Neural progenitor cell (in vitro differentiated cells): ENCODE measurements around the gene EPHA5. TPM values are rescaled to one million over a fixed set of nuclear protein-coding genes. Genes with fewer than 3 reads are reported as not detected.

Experiments
- DNase-seq: peaks from one replicate; pipeline ENCODE4 v3.0.0-alpha.2; 2016; ENCODE audit warnings: low spot score
- H2AFZ ChIP-seq: fragments of 200-600 bp; sonication (generic); replicated peaks from 2 replicates; pipeline ENCODE4 v1.6.1; 2016; ENCODE audit warnings: antibody characterized with exemption
- H3F3A ChIP-seq: fragments of 200-600 bp; sonication (generic); 2 replicates; pipeline ENCODE4 v1.6.1; 2016; ENCODE audit warnings: antibody characterized with exemption, low read depth
- H3K27ac ChIP-seq: fragments of 200-600 bp; sonication (generic); 2 replicates; pipeline ENCODE4 v1.5.1; 2016; ENCODE audit warnings: mild to moderate bottlenecking
- H3K27me3 ChIP-seq: fragments of 200-600 bp; sonication (generic); 2 replicates; pipeline ENCODE4 v1.6.1; 2016; ENCODE audit warnings: mild to moderate bottlenecking, moderate library complexity
- H3K36me3 ChIP-seq: fragments of 200-600 bp; sonication (generic); 2 replicates; pipeline ENCODE4 v1.5.1; 2016
- H3K4me1 ChIP-seq: fragments of 200-600 bp; sonication (generic); 2 replicates; pipeline ENCODE4 v1.6.1; 2016; ENCODE audit warnings: mixed run types
- H3K4me2 ChIP-seq: fragments of 200-600 bp; sonication (generic); 2 replicates; pipeline ENCODE4 v1.6.1; 2016
- H3K4me3 ChIP-seq: fragments of 200-600 bp; sonication (generic); 2 replicates; pipeline ENCODE4 v1.5.1; 2016
- H3K79me2 ChIP-seq: fragments of 200-600 bp; sonication (generic); 2 replicates; pipeline ENCODE4 v1.6.1; 2016; ENCODE audit warnings: low read depth
- H3K9ac ChIP-seq: fragments of 200-600 bp; sonication (generic); 2 replicates; pipeline ENCODE4 v1.6.1; 2016
- H3K9me3 ChIP-seq: fragments of 200-600 bp; sonication (generic); 2 replicates; pipeline ENCODE4 v1.5.1; 2016; ENCODE audit warnings: low read depth
- H4K20me1 ChIP-seq: fragments of 200-600 bp; sonication (generic); 2 replicates; pipeline ENCODE4 v1.6.1; 2016; ENCODE audit warnings: low read depth
- H3K27ac Mint-ChIP-seq: 3 replicates; pipeline ENCODE4 v1.8.0; 2021; ENCODE audit warnings: mixed read lengths
- H3K27me3 Mint-ChIP-seq: 2 replicates; pipeline ENCODE4 v1.8.0; 2022; ENCODE audit warnings: low read depth, mild to moderate bottlenecking, inconsistent platforms, moderate library complexity, mixed read lengths; ENCODE audit not compliant: insufficient read depth
- H3K36me3 Mint-ChIP-seq: 3 replicates; pipeline ENCODE4 v1.8.0; 2021; ENCODE audit warnings: mixed read lengths
- H3K4me1 Mint-ChIP-seq: 3 replicates; pipeline ENCODE4 v1.8.0; 2021; ENCODE audit warnings: mixed read lengths
- H3K4me3 Mint-ChIP-seq: 3 replicates; pipeline ENCODE4 v1.8.0; 2021; ENCODE audit warnings: mild to moderate bottlenecking, moderate library complexity, mixed read lengths
- H3K9me3 Mint-ChIP-seq: 3 replicates; pipeline ENCODE4 v1.8.0; 2020; ENCODE audit warnings: mixed read lengths
- EZH2 ChIP-seq: fragments of 200-600 bp; sonication (generic); IDR thresholded peaks from 2 replicates; pipeline ENCODE4 v1.6.1; 2017; ENCODE audit warnings: antibody characterized with exemption, mild to moderate bottlenecking, moderate library complexity
- EZH2phosphoT487 ChIP-seq: fragments of 200-600 bp; sonication (generic); IDR thresholded peaks from 2 replicates; pipeline ENCODE4 v1.6.1; 2017; ENCODE audit warnings: antibody characterized with exemption
- total RNA-seq: library from RNA; depleted of rRNA; stranded (reverse); fragments of >200 nt; gene quantifications from 2 replicates; pipeline ENCODE4 v1.2.3, GENCODE V29; 2015; ENCODE audit warnings: low replicate concordance
- TF ChIP-seq, protein P1 (sequence below): fragments of 200-600 bp; sonication (generic); IDR thresholded peaks from 2 replicates; pipeline ENCODE4 v1.5.1; 2017; ENCODE audit warnings: antibody characterized with exemption, mild to moderate bottlenecking

EPHA5 gene
- total RNA-seq, 1 donor from 2014 or later = not detected

DNA sequence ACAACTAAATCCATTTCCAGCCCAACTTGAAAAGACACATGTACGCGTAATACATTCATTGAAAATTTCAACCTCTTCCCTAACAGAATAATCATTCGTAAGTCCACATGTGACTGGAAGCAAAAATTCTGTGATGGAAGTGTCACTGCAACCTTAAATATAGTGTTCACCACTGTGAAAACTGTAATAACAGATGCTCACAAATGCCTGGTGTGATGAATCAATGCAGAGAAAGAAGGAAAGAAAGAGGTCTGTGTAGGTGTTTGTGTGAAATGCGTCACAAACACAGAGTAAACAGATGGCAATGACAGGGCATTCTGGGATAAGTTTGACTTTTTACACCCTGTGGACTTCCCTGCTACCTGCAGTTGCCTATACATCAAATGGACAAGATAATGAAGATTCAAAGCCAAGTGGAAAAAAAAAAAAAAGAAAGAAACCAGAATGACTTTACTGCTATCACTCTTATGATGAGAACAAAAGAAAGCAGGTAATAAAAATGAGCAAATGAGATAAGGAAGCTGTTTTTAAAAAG, 123.3 kb downstream of the EPHA5 start:
- TF ChIP-seq EZH2phosphoT487 = no peak
- no peak for TF ChIP-seq EZH2
- TF ChIP-seq, protein P1, sequence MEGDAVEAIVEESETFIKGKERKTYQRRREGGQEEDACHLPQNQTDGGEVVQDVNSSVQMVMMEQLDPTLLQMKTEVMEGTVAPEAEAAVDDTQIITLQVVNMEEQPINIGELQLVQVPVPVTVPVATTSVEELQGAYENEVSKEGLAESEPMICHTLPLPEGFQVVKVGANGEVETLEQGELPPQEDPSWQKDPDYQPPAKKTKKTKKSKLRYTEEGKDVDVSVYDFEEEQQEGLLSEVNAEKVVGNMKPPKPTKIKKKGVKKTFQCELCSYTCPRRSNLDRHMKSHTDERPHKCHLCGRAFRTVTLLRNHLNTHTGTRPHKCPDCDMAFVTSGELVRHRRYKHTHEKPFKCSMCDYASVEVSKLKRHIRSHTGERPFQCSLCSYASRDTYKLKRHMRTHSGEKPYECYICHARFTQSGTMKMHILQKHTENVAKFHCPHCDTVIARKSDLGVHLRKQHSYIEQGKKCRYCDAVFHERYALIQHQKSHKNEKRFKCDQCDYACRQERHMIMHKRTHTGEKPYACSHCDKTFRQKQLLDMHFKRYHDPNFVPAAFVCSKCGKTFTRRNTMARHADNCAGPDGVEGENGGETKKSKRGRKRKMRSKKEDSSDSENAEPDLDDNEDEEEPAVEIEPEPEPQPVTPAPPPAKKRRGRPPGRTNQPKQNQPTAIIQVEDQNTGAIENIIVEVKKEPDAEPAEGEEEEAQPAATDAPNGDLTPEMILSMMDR = no peak
- H3K27me3 Mint-ChIP-seq = peaks cover 9% of the 10 kb centered on the region

DNA sequence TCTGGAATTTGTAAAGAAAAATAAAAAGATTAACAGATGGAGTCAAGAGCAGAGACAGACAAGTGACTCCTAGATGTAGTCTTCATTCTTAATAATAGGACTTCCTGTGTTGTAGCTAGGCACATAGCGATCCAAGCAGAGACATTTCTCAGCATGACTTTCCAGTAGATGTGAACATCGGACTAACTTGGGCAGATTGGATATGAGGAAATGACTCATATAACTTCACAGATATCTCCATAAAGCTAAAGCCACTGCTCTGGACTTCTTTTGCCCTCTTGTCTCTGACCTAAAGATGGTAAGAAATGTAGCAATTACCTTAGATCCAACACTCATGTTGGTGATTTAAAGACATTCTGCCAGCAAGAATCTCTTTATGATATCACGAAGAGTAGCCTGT, 131.7 kb downstream of the EPHA5 start:
- no peaks in the 10 kb centered on the region for H3K9me3 ChIP-seq
- H3K27me3 ChIP-seq = no peaks in the 10 kb centered on the region
- peaks cover 4% of the 10 kb centered on the region for H3K4me1 ChIP-seq
- Mint-ChIP-seq H3K9me3 (peaks cover 7% of the 10 kb centered on the region), H3K27me3 (no peaks in the 10 kb centered on the region), H3K36me3 (no peaks in the 10 kb centered on the region), H3K27ac (no peak overlapping the region), H3K4me3 (no peak overlapping the region), H3K4me1 (no peaks in the 10 kb centered on the region)
- no peak overlapping the region for H3K4me3 ChIP-seq
- no peaks in the 10 kb centered on the region for H3K36me3 ChIP-seq
- no peaks in the 10 kb centered on the region for H4K20me1 ChIP-seq
- DNase-seq = no peak
- H3K79me2 ChIP-seq = no peaks in the 10 kb centered on the region
- no peak overlapping the region for H3K27ac ChIP-seq
- peak overlapping the region; percentile 21 for H2AFZ ChIP-seq
- no peak overlapping the region for H3K4me2 ChIP-seq
- H3F3A ChIP-seq = no peaks in the 10 kb centered on the region
- no peak overlapping the region for H3K9ac ChIP-seq
- TF ChIP-seq EZH2 = no peak

More for the DNA sequence above, 123.3 kb downstream of the EPHA5 start:
- Histone ChIP-seq H3K4me2 (no peak overlapping the region), H3K27ac (no peak overlapping the region), H3K36me3 (no peaks in the 10 kb centered on the region), H3K27me3 (no peaks in the 10 kb centered on the region), H3K4me1 (peaks cover 3% of the 10 kb centered on the region), H4K20me1 (no peaks in the 10 kb centered on the region), H3K4me3 (no peak overlapping the region), H3K9me3 (peaks cover 4% of the 10 kb centered on the region), H3K9ac (no peak overlapping the region), H3F3A (peaks cover 1% of the 10 kb centered on the region), H2AFZ (no peak overlapping the region), H3K79me2 (no peaks in the 10 kb centered on the region)
- Mint-ChIP-seq H3K4me3 (no peak overlapping the region), H3K36me3 (no peaks in the 10 kb centered on the region), H3K4me1 (peaks cover 5% of the 10 kb centered on the region), H3K27ac (no peak overlapping the region), H3K9me3 (peaks cover 11% of the 10 kb centered on the region)
- DNase-seq = no peak

DNA sequence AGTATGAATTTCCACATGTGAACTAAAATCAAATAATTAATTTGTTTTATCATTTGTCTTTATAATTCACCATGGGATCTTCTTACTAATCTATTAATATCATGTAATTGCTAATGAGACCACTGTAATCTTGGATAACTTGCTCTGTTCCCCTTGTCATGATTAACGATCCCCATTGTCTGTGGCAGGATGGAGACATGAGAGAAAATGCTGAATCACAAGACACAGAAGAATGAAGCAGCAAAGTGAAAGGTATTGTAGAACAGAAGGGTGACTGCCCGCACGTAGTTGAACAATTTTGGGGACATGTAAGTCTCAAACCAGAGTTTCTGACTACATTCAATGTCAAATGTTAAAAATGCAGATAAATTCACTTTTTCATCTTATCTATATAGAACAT, 135.2 kb downstream of the EPHA5 start:
- Histone ChIP-seq H3K9ac (no peak overlapping the region), H3K27me3 (no peaks in the 10 kb centered on the region), H4K20me1 (no peaks in the 10 kb centered on the region), H3K36me3 (no peaks in the 10 kb centered on the region), H3K4me3 (no peak overlapping the region), H3K27ac (no peak overlapping the region), H3K9me3 (no peaks in the 10 kb centered on the region), H3K4me2 (no peak overlapping the region), H2AFZ (no peak overlapping the region), H3K4me1 (peaks cover 4% of the 10 kb centered on the region), H3F3A (no peaks in the 10 kb centered on the region), H3K79me2 (no peaks in the 10 kb centered on the region)
- no peak overlapping the region for H3K4me3 Mint-ChIP-seq
- TF ChIP-seq EZH2 (no peak), EZH2phosphoT487 (no peak)
- TF ChIP-seq, protein P1 = no peak
- DNase-seq = no peak
- no peaks in the 10 kb centered on the region for H3K4me1 Mint-ChIP-seq
- H3K36me3 Mint-ChIP-seq = no peaks in the 10 kb centered on the region
- no peaks in the 10 kb centered on the region for H3K27me3 Mint-ChIP-seq
- H3K9me3 Mint-ChIP-seq = no peaks in the 10 kb centered on the region
- H3K27ac Mint-ChIP-seq = no peak overlapping the region

DNA sequence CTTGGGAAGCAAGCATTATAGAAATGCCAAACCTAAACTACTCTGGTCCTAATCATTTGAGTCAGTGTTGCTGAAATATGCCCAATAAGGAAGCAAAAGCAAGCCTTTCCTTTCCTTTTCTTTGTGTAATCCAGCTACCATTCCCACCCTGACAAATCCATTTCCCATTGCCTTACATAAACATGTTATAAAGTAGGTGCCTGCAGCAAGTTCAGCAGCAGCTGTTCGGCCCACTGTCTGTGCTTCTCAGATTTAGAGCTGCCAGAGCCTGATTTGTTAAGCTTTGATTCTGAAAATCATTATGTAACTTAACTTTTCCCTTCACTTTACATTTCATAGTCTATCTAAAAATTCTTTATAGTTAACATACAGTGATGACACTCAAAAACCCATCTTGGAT, 148.6 kb downstream of the EPHA5 start:
- TF ChIP-seq, protein P1 = no peak
- TF ChIP-seq EZH2 (no peak), EZH2phosphoT487 (no peak)
- Mint-ChIP-seq H3K27ac (no peak overlapping the region), H3K36me3 (no peaks in the 10 kb centered on the region), H3K4me3 (no peak overlapping the region), H3K27me3 (no peaks in the 10 kb centered on the region), H3K9me3 (peaks cover 1% of the 10 kb centered on the region), H3K4me1 (no peaks in the 10 kb centered on the region)
- Histone ChIP-seq H3K9ac (no peak overlapping the region), H3K27ac (no peak overlapping the region), H4K20me1 (no peaks in the 10 kb centered on the region), H3K36me3 (no peaks in the 10 kb centered on the region), H3K4me3 (no peak overlapping the region), H3K27me3 (no peaks in the 10 kb centered on the region), H3F3A (no peaks in the 10 kb centered on the region), H3K9me3 (no peaks in the 10 kb centered on the region), H3K4me1 (no peaks in the 10 kb centered on the region), H2AFZ (no peak overlapping the region), H3K79me2 (no peaks in the 10 kb centered on the region), H3K4me2 (no peak overlapping the region)
- no peak for DNase-seq
